K562 (cell line): ENCODE results near the gene CRK.
"Not testable (repeated sequence)": the region's sequence is repeated elsewhere in the genome, so short reads cannot be mapped to it uniquely, and the experiment has no call there.

Source experiments
- AFF1 ChIP-seq, 2 experiments: fragments of 450-650 bp; IDR thresholded peaks; 2 replicates each; pipeline ENCODE4 v1.6.1; 2018; ENCODE audit warnings: mild to moderate bottlenecking in 2 of 2, low read depth in 1 of 2; ENCODE audit not compliant: partially characterized antibody in 2 of 2
- BRD4 ChIP-seq: fragments of 200-600 bp; sonication (generic); IDR thresholded peaks from 2 replicates; pipeline ENCODE4 v1.6.1; 2017; ENCODE audit warnings: inconsistent platforms
- CBX5 ChIP-seq: IDR thresholded peaks from 2 replicates; pipeline ENCODE4 v1.6.1; 2014; ENCODE audit warnings: low read depth, borderline replicate concordance
- CTCF ChIP-seq, 3 experiments: IDR thresholded peaks in 2 of 3; conservative IDR thresholded peaks in 1 of 3; 2 replicates each; pipeline ENCODE4 v1.5.1; 2011 to 2012; ENCODE audit warnings: low read length in 3 of 3, mild to moderate bottlenecking in 3 of 3, control low read depth in 2 of 3, improper control_type of control experiment in 1 of 3, inconsistent platforms in 1 of 3, low read depth in 1 of 3, mixed read lengths in 1 of 3, moderate library complexity in 1 of 3; ENCODE audit not compliant: insufficient read depth in 2 of 3
- CTCFL ChIP-seq: IDR thresholded peaks from 2 replicates; pipeline ENCODE4 v1.6.1; 2011; ENCODE audit warnings: borderline replicate concordance, low read depth, mild to moderate bottlenecking, moderate library complexity, low read length; ENCODE audit not compliant: insufficient read depth, poor library complexity, severe bottlenecking
- EP300 ChIP-seq: IDR thresholded peaks from 2 replicates; pipeline ENCODE4 v1.6.1; 2012; ENCODE audit warnings: low read length, improper control_type of control experiment
- GABPA ChIP-seq: fragments of 200-800 bp; sonication (Bioruptor generic); conservative IDR thresholded peaks from 2 replicates; pipeline ENCODE4 v1.6.1; 2016; ENCODE audit warnings: low read depth, missing genetic modification characterization, missing compliant biosample characterization
- HOMEZ ChIP-seq: fragments of 250-450 bp; sonication (Bioruptor Pico); IDR thresholded peaks from 2 replicates; pipeline ENCODE4 v1.4.0; 2020; ENCODE audit warnings: mild to moderate bottlenecking, moderate library complexity
- ZBTB11 ChIP-seq, 3 experiments: fragments of 200-800 bp in 1 of 3; fragments of 250-450 bp in 1 of 3; fragments of 450-650 bp in 1 of 3; sonication (Bioruptor Pico) in 1 of 3; sonication (Bioruptor generic) in 1 of 3; formaldehyde crosslinking in 1 of 3; IDR thresholded peaks; 2 replicates each; pipeline versions ENCODE4 v1.6.1 to v1.8.0; 2016 to 2022; ENCODE audit warnings: mild to moderate bottlenecking in 2 of 3, missing genetic modification characterization in 2 of 3, missing compliant biosample characterization in 1 of 3, moderate library complexity in 1 of 3
- ZBTB43 ChIP-seq: sonication (generic); formaldehyde crosslinking; IDR thresholded peaks from 2 replicates; pipeline ENCODE4 v1.8.0; 2023; ENCODE audit warnings: mild to moderate bottlenecking, missing genetic modification reagents
- ZNF212 ChIP-seq: fragments of 450-650 bp; formaldehyde crosslinking; IDR thresholded peaks from 2 replicates; pipeline ENCODE4 v1.4.0; 2020; ENCODE audit warnings: mild to moderate bottlenecking
- ZNF445 ChIP-seq: fragments of 250-450 bp; sonication (Bioruptor Pico); IDR thresholded peaks from 2 replicates; pipeline ENCODE4 v1.4.0; 2020; ENCODE audit warnings: low read depth, mild to moderate bottlenecking, moderate library complexity

GRCh38 chr17:1395876-1396665 is 60.0 kb downstream of the CRK start:
- TF ChIP-seq EP300; ZNF445 (CRISPR knock-in tag); CBX5; ZBTB43 (CRISPR knock-in tag); CTCF (IDR thresholded peaks at IDR 0.05 in 2 of 3, conservative IDR thresholded peaks at IDR 0.05 in 1 of 3; ENCODE audit: insufficient read depth in 2 of 3, low read depth in 1 of 3, low read length in 3 of 3); ZBTB11 (CRISPR knock-in tag; IDR thresholded peaks at IDR 0.05); GABPA (tag); HOMEZ (CRISPR knock-in tag); CTCFL; ZNF212 (CRISPR knock-in tag); BRD4; AFF1 (IDR thresholded peaks at IDR 0.05; ENCODE audit: low read depth in 1 of 2, partially characterized antibody in 2 of 2): not testable (repeated sequence)
